Measurements from ENCODE around the gene NECTIN1. TPM values are rescaled to one million over a fixed set of nuclear protein-coding genes. Genes with fewer than 3 reads are reported as not detected.

The NECTIN1 gene
- total RNA-seq, 1 experiment from 2014 or later, result 19.9 TPM

- Histone ChIP-seq H3K4me2 (ENCODE audit: low read length) (peak overlapping the region; percentile 91), H3K36me3 (ENCODE audit: low read depth, low read length) (no peaks in the 10 kb centered on the region), H3K4me1 (ENCODE audit: insufficient read depth, low read length) (peaks cover 28% of the 10 kb centered on the region), H3F3A (ENCODE audit: low read length, unreplicated experiment) (no peaks in the 10 kb centered on the region), H3K9me2 (replicated peaks; ENCODE audit: low read length) (no peaks in the 10 kb centered on the region), H2AFZ (ENCODE audit: low read length) (peak overlapping the region; percentile 71; the same call in 1 of the 2 replicates), H3K27me3 (ENCODE audit: low read length) (no peaks in the 10 kb centered on the region), H3K9me3 (ENCODE audit: low read length) (no peaks in the 10 kb centered on the region), H3K27ac (ENCODE audit: low read length) (no peak overlapping the region), H4K20me1 (ENCODE audit: low read length) (peaks cover 40% of the 10 kb centered on the region; the same call in 1 of the 2 replicates), H3K4me3 (ENCODE audit: low read length) (peak overlapping the region; percentile 97), H3K9ac (ENCODE audit: low read length) (peak overlapping the region; percentile 68), H3K79me2 (ENCODE audit: low read length) (peaks cover 53% of the 10 kb centered on the region)
- TF ChIP-seq EZH2phosphoT487 (IDR thresholded peaks at IDR 0.05; ENCODE audit: borderline replicate concordance, low read length) (no peak), CTCF (conservative IDR thresholded peaks at IDR 0.05; ENCODE audit: low read depth, low read length) (no peak), EZH2 (IDR thresholded peaks at IDR 0.05; ENCODE audit: low read length, unreplicated experiment) (no peak)
- ChIA-PET CTCF (no interaction called here), POLR2A (ENCODE audit: unreplicated experiment) (no interaction called here)
- no peak for ATAC-seq
- DNase-seq, result no peak
- intact Hi-C loops (cut with micrococcal nuclease), result loop anchor here (10.0 kb wide), 1 partner anchor 132 kb away; no protein-coding TSS in a partner anchor
- no TSS peak for BruUV-seq (replicated peaks)
Observed at GRCh38 chr11:119726585-119727522, 2.1 kb downstream of the NECTIN1 start.

- Histone ChIP-seq H3K9me3 (ENCODE audit: low read length) (no peaks in the 10 kb centered on the region), H3K36me3 (ENCODE audit: low read depth, low read length) (no peaks in the 10 kb centered on the region), H3K9ac (ENCODE audit: low read length) (no peak overlapping the region), H3F3A (ENCODE audit: low read length, unreplicated experiment) (no peaks in the 10 kb centered on the region), H3K9me2 (replicated peaks; ENCODE audit: low read length) (no peaks in the 10 kb centered on the region), H2AFZ (ENCODE audit: low read length) (no peak overlapping the region), H4K20me1 (ENCODE audit: low read length) (peaks cover 45% of the 10 kb centered on the region; the same call in 1 of the 2 replicates), H3K79me2 (ENCODE audit: low read length) (peaks cover 53% of the 10 kb centered on the region), H3K4me3 (ENCODE audit: low read length) (no peak overlapping the region; the same call in 1 of the 2 replicates), H3K4me1 (ENCODE audit: insufficient read depth, low read length) (peaks cover 36% of the 10 kb centered on the region), H3K27ac (ENCODE audit: low read length) (no peak overlapping the region), H3K27me3 (ENCODE audit: low read length) (no peaks in the 10 kb centered on the region), H3K4me2 (ENCODE audit: low read length) (peak overlapping the region; percentile 91)
- ATAC-seq, result no peak
- BruUV-seq (replicated peaks), result no TSS peak
- TF ChIP-seq EZH2phosphoT487 (IDR thresholded peaks at IDR 0.05; ENCODE audit: borderline replicate concordance, low read length) (no peak), EZH2 (IDR thresholded peaks at IDR 0.05; ENCODE audit: low read length, unreplicated experiment) (no peak), CTCF (conservative IDR thresholded peaks at IDR 0.05; ENCODE audit: low read depth, low read length) (no peak)
- no peak for DNase-seq
- intact Hi-C loops (cut with micrococcal nuclease), result loop anchor here (10.0 kb wide), 1 partner anchor 131 kb away; no protein-coding TSS in a partner anchor
- POLR2A ChIA-PET (ENCODE audit: unreplicated experiment), result no interaction called here
- CTCF ChIA-PET, result no interaction called here
Observed at GRCh38 chr11:119726150-119726553, 2.8 kb downstream of the NECTIN1 start.

- Histone ChIP-seq H3K4me1 (ENCODE audit: insufficient read depth, low read length) (peaks cover 43% of the 10 kb centered on the region), H3K79me2 (ENCODE audit: low read length) (peaks cover 61% of the 10 kb centered on the region), H3K4me3 (ENCODE audit: low read length) (no peak overlapping the region), H3K9me2 (replicated peaks; ENCODE audit: low read length) (no peaks in the 10 kb centered on the region), H3K9me3 (ENCODE audit: low read length) (no peaks in the 10 kb centered on the region), H3K36me3 (ENCODE audit: low read depth, low read length) (no peaks in the 10 kb centered on the region), H3K4me2 (ENCODE audit: low read length) (no peak overlapping the region), H3K27me3 (ENCODE audit: low read length) (no peaks in the 10 kb centered on the region), H2AFZ (ENCODE audit: low read length) (no peak overlapping the region), H3F3A (ENCODE audit: low read length, unreplicated experiment) (no peaks in the 10 kb centered on the region), H4K20me1 (ENCODE audit: low read length) (peaks cover 56% of the 10 kb centered on the region; the same call in 1 of the 2 replicates), H3K27ac (ENCODE audit: low read length) (no peak overlapping the region), H3K9ac (ENCODE audit: low read length) (no peak overlapping the region)
- CTCF ChIA-PET, result no interaction called here
- ATAC-seq (no peak), DNase-seq (no peak)
- intact Hi-C loops (cut with micrococcal nuclease), result loop anchor here (10.0 kb wide), 1 partner anchor 130 kb away; no protein-coding TSS in a partner anchor
- no TSS peak for BruUV-seq (replicated peaks)
- POLR2A ChIA-PET (ENCODE audit: unreplicated experiment), result no interaction called here
- no peak for TF ChIP-seq CTCF (conservative IDR thresholded peaks at IDR 0.05; ENCODE audit: low read depth, low read length)
Observed at GRCh38 chr11:119724956-119725355, 4.0 kb downstream of the NECTIN1 start.

All from PC-3 (cell line).